ENCODE data around the gene KRTAP10-8. TPM values are rescaled to one million over a fixed set of nuclear protein-coding genes. Genes with fewer than 3 reads are reported as not detected.

KRTAP10-8 gene
- total and polyA plus RNA-seq, 2 experiments from 2014 or later, result not detected

DNA sequence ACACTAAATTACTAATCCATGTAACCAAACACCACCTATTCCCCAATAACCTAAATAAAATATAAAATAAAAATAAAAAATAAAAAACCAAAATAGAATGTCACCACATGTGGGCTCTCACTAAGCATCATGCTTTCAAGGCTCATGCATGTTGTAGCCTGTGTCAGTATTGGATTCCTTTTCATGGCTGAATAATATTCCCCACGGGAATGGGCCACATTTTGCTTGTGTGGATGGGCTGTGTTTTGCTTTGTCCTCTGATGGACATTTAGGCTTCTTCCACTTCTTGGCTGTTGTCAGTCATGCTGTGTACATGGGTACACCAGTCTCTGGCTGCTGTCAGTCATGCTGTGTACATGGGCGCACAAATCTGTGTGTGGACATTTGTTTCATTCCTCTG is 22.8 kb upstream of the KRTAP10-8 start:
- Mint-ChIP-seq H3K27ac (no peak overlapping the region), H3K27me3 (ENCODE audit: insufficient read depth, low read depth, poor library complexity) (peaks cover 7% of the 10 kb centered on the region), H3K4me3 (no peak overlapping the region), H3K9me3 (no peaks in the 10 kb centered on the region; the same call in 2 of the 3 replicates), H3K4me1 (peaks cover 9% of the 10 kb centered on the region), H3K36me3 (ENCODE audit: low read depth) (no peaks in the 10 kb centered on the region; the same call in 2 of the 3 replicates)
- no peak overlapping the region for H3K4me3 ChIP-seq
- no peaks in the 10 kb centered on the region for H3K79me2 ChIP-seq (replicated peaks; ENCODE audit: insufficient read depth)
- no peaks in the 10 kb centered on the region for H3K9me2 ChIP-seq (ENCODE audit: insufficient read depth)
- H3K4me1 ChIP-seq (ENCODE audit: insufficient read depth), result peaks cover 13% of the 10 kb centered on the region
- H3F3A ChIP-seq (replicated peaks; ENCODE audit: low read depth), result 0 out of 2 replicates have a peak, but pooled peaks cover 4% of the 10 kb centered on the region
- H3K36me3 ChIP-seq (ENCODE audit: insufficient read depth), result no peaks in the 10 kb centered on the region
- no peaks in the 10 kb centered on the region for H3K27me3 ChIP-seq (ENCODE audit: insufficient read depth)
- H3K27ac ChIP-seq (ENCODE audit: low read depth), result no peak overlapping the region
- ATAC-seq (no peak), DNase-seq (ENCODE audit: low spot score) (no peak)
- no peaks in the 10 kb centered on the region for H4K20me1 ChIP-seq (replicated peaks; ENCODE audit: insufficient read depth)
- no peak overlapping the region for H2AFZ ChIP-seq
- TF ChIP-seq, protein P1, sequence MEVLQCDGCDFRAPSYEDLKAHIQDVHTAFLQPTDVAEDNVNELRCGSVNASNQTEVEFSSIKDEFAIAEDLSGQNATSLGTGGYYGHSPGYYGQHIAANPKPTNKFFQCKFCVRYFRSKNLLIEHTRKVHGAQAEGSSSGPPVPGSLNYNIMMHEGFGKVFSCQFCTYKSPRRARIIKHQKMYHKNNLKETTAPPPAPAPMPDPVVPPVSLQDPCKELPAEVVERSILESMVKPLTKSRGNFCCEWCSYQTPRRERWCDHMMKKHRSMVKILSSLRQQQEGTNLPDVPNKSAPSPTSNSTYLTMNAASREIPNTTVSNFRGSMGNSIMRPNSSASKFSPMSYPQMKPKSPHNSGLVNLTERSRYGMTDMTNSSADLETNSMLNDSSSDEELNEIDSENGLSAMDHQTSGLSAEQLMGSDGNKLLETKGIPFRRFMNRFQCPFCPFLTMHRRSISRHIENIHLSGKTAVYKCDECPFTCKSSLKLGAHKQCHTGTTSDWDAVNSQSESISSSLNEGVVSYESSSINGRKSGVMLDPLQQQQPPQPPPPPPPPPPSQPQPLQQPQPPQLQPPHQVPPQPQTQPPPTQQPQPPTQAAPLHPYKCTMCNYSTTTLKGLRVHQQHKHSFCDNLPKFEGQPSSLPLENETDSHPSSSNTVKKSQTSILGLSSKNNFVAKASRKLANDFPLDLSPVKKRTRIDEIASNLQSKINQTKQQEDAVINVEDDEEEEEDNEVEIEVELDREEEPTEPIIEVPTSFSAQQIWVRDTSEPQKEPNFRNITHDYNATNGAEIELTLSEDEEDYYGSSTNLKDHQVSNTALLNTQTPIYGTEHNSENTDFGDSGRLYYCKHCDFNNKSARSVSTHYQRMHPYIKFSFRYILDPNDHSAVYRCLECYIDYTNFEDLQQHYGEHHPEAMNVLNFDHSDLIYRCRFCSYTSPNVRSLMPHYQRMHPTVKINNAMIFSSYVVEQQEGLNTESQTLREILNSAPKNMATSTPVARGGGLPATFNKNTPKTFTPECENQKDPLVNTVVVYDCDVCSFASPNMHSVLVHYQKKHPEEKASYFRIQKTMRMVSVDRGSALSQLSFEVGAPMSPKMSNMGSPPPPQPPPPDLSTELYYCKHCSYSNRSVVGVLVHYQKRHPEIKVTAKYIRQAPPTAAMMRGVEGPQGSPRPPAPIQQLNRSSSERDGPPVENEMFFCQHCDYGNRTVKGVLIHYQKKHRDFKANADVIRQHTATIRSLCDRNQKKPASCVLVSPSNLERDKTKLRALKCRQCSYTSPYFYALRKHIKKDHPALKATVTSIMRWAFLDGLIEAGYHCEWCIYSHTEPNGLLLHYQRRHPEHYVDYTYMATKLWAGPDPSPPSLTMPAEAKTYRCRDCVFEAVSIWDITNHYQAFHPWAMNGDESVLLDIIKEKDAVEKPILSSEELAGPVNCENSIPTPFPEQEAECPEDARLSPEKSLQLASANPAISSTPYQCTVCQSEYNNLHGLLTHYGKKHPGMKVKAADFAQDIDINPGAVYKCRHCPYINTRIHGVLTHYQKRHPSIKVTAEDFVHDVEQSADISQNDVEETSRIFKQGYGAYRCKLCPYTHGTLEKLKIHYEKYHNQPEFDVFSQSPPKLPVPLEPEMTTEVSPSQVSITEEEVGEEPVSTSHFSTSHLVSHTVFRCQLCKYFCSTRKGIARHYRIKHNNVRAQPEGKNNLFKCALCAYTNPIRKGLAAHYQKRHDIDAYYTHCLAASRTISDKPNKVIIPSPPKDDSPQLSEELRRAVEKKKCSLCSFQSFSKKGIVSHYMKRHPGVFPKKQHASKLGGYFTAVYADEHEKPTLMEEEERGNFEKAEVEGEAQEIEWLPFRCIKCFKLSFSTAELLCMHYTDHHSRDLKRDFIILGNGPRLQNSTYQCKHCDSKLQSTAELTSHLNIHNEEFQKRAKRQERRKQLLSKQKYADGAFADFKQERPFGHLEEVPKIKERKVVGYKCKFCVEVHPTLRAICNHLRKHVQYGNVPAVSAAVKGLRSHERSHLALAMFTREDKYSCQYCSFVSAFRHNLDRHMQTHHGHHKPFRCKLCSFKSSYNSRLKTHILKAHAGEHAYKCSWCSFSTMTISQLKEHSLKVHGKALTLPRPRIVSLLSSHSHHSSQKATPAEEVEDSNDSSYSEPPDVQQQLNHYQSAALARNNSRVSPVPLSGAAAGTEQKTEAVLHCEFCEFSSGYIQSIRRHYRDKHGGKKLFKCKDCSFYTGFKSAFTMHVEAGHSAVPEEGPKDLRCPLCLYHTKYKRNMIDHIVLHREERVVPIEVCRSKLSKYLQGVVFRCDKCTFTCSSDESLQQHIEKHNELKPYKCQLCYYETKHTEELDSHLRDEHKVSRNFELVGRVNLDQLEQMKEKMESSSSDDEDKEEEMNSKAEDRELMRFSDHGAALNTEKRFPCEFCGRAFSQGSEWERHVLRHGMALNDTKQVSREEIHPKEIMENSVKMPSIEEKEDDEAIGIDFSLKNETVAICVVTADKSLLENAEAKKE (CRISPR knock-in tag; IDR thresholded peaks at IDR 0.05), result no peak
- TF ChIP-seq EZH2 (IDR thresholded peaks at IDR 0.05; ENCODE audit: low read depth, unreplicated experiment) (no peak), POLR2AphosphoS5 (IDR thresholded peaks at IDR 0.05; ENCODE audit: low read depth) (no peak), ETS1 (IDR thresholded peaks at IDR 0.05) (no peak), CREB1 (CRISPR knock-in tag; IDR thresholded peaks at IDR 0.05; ENCODE audit: low read depth) (no peak), JUNB (IDR thresholded peaks at IDR 0.05; ENCODE audit: unreplicated experiment) (no peak), EZH2phosphoT487 (IDR thresholded peaks at IDR 0.05; ENCODE audit: unreplicated experiment) (no peak)
- TF ChIP-seq, protein P2, sequence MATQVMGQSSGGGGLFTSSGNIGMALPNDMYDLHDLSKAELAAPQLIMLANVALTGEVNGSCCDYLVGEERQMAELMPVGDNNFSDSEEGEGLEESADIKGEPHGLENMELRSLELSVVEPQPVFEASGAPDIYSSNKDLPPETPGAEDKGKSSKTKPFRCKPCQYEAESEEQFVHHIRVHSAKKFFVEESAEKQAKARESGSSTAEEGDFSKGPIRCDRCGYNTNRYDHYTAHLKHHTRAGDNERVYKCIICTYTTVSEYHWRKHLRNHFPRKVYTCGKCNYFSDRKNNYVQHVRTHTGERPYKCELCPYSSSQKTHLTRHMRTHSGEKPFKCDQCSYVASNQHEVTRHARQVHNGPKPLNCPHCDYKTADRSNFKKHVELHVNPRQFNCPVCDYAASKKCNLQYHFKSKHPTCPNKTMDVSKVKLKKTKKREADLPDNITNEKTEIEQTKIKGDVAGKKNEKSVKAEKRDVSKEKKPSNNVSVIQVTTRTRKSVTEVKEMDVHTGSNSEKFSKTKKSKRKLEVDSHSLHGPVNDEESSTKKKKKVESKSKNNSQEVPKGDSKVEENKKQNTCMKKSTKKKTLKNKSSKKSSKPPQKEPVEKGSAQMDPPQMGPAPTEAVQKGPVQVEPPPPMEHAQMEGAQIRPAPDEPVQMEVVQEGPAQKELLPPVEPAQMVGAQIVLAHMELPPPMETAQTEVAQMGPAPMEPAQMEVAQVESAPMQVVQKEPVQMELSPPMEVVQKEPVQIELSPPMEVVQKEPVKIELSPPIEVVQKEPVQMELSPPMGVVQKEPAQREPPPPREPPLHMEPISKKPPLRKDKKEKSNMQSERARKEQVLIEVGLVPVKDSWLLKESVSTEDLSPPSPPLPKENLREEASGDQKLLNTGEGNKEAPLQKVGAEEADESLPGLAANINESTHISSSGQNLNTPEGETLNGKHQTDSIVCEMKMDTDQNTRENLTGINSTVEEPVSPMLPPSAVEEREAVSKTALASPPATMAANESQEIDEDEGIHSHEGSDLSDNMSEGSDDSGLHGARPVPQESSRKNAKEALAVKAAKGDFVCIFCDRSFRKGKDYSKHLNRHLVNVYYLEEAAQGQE (IDR thresholded peaks at IDR 0.05; ENCODE audit: unreplicated experiment), result no peak
- H3K4me2 ChIP-seq, result no peak overlapping the region
